Keratinocyte (primary cell): Measurements from ENCODE around the gene NT5DC2. TPM values are rescaled to one million over a fixed set of nuclear protein-coding genes. Genes with fewer than 3 reads are reported as not detected.
A peak's percentile ranks its signal among the peaks of the same experiment; 100 is the strongest.

Experiments
- DNase-seq: peaks from one replicate; pipeline ENCODE4 v3.0.0-alpha.2; 2011; ENCODE audit warnings: low read depth, missing footprints, low spot score
- FAIRE-seq: peaks from 2 replicates; lab custom pipeline; 2011; peaks lifted over from hg19 to GRCh38; lab: Jason Lieb, UNC
- H2AFZ ChIP-seq: 2 replicates; pipeline ENCODE4 v1.6.0; 2012; ENCODE audit warnings: low read length, control low read depth, inconsistent platforms; ENCODE audit not compliant: control insufficient read depth
- H3K27ac ChIP-seq: 2 replicates; pipeline ENCODE4 v1.5.1; 2011; ENCODE audit warnings: low read length; ENCODE audit not compliant: control insufficient read depth, insufficient read depth
- H3K27me3 ChIP-seq: 3 replicates; pipeline ENCODE4 v1.6.0; 2011; ENCODE audit warnings: low read length; ENCODE audit not compliant: control insufficient read depth, insufficient read depth; ENCODE audit errors: extremely low read depth
- H3K36me3 ChIP-seq, 2 experiments: 2 replicates in 1 of 2; 3 replicates in 1 of 2; pipeline ENCODE4 v1.5.1; 2011; ENCODE audit warnings: low read length in 2 of 2, mild to moderate bottlenecking in 1 of 2; ENCODE audit not compliant: control insufficient read depth in 2 of 2, insufficient read depth in 2 of 2; ENCODE audit errors: extremely low read depth in 1 of 2
- H3K4me1 ChIP-seq: 3 replicates; pipeline ENCODE4 v1.5.1; 2011; ENCODE audit warnings: low read length; ENCODE audit not compliant: control insufficient read depth, insufficient read depth; ENCODE audit errors: extremely low read depth
- H3K4me2 ChIP-seq: 3 replicates; pipeline ENCODE4 v1.6.0; 2011; ENCODE audit warnings: low read depth, low read length; ENCODE audit not compliant: control insufficient read depth, insufficient read depth; ENCODE audit errors: extremely low read depth
- H3K4me3 ChIP-seq, 3 experiments: fragments of 200-600 bp in 1 of 3; sonication (generic) in 1 of 3; 2 replicates in 2 of 3; 3 replicates in 1 of 3; pipeline ENCODE4 v1.5.1; 2011 to 2016; ENCODE audit warnings: low read length in 3 of 3, mild to moderate bottlenecking in 3 of 3, control low read depth in 2 of 3, inconsistent platforms in 1 of 3, low read depth in 1 of 3, mixed read lengths in 1 of 3, mixed run types in 1 of 3, moderate library complexity in 1 of 3; ENCODE audit not compliant: control insufficient read depth in 2 of 3, insufficient read depth in 2 of 3; ENCODE audit errors: extremely low read depth in 1 of 3
- H3K79me2 ChIP-seq: 2 replicates; pipeline ENCODE4 v1.6.0; 2012; ENCODE audit warnings: low read length; ENCODE audit not compliant: control insufficient read depth, insufficient read depth
- H3K9ac ChIP-seq: 3 replicates; pipeline ENCODE4 v1.6.0; 2011; ENCODE audit warnings: low read length; ENCODE audit not compliant: control insufficient read depth, insufficient read depth; ENCODE audit errors: extremely low read depth
- H3K9me1 ChIP-seq: 3 replicates; pipeline ENCODE4 v1.6.0; 2011; ENCODE audit warnings: low read length; ENCODE audit not compliant: control insufficient read depth, insufficient read depth; ENCODE audit errors: extremely low read depth
- H3K9me3 ChIP-seq: 2 replicates; pipeline ENCODE4 v1.5.1; 2012; ENCODE audit warnings: low read depth, low read length; ENCODE audit not compliant: control insufficient read depth
- H4K20me1 ChIP-seq: 3 replicates; pipeline ENCODE4 v1.6.0; 2011; ENCODE audit warnings: low read length; ENCODE audit not compliant: control insufficient read depth, insufficient read depth; ENCODE audit errors: extremely low read depth
- EZH2 ChIP-seq: IDR thresholded peaks from one replicate; pipeline ENCODE4 v1.6.1; 2012; ENCODE audit warnings: inconsistent platforms, mild to moderate bottlenecking, low read length, moderate library complexity
- dilution Hi-C: fragments of 300-500 bp; cut with MboI; formaldehyde crosslinking; loops from one replicate; pipeline ENCODE4 v1.7.0; 2020; ENCODE audit warnings: low sequenced_read_pairs; ENCODE audit not compliant: extremely low pct_ligation_motif_present
- polyA plus RNA-seq, 5 experiments: library from polyadenylated mRNA; depleted of rRNA in 3 of 5; stranded (reverse) in 3 of 5; stranded (forward) in 1 of 5; unstranded in 1 of 5; fragments of >200 nt; gene quantifications; 1 replicate in 1 of 5; 2 replicates in 3 of 5; 3 replicates in 1 of 5; pipeline versions ENCODE4 v1.2.1 to v1.2.3, GENCODE V29; 2011 to 2012; ENCODE audit warnings: missing spikeins in 2 of 5, low read depth in 1 of 5, low replicate concordance in 1 of 5
- TF ChIP-seq, protein P1 (sequence below), 3 experiments: IDR thresholded peaks in 1 of 3; conservative IDR thresholded peaks in 1 of 3; optimal IDR thresholded peaks in 1 of 3; 2 replicates in 2 of 3; 3 replicates in 1 of 3; pipeline versions ENCODE3 to v1.5.1; 2011; ENCODE audit warnings: low read length in 3 of 3, mild to moderate bottlenecking in 3 of 3, moderate library complexity in 2 of 3, control low read depth in 1 of 3, inconsistent platforms in 1 of 3; ENCODE audit not compliant: insufficient read depth in 2 of 3; ENCODE audit errors: extremely low read depth in 1 of 3

NT5DC2 gene
- polyA plus RNA-seq, 1 donor (not counting 4 experiments of a cell fraction or from before 2014, with no cell fraction given), result 54.7 TPM

DNA sequence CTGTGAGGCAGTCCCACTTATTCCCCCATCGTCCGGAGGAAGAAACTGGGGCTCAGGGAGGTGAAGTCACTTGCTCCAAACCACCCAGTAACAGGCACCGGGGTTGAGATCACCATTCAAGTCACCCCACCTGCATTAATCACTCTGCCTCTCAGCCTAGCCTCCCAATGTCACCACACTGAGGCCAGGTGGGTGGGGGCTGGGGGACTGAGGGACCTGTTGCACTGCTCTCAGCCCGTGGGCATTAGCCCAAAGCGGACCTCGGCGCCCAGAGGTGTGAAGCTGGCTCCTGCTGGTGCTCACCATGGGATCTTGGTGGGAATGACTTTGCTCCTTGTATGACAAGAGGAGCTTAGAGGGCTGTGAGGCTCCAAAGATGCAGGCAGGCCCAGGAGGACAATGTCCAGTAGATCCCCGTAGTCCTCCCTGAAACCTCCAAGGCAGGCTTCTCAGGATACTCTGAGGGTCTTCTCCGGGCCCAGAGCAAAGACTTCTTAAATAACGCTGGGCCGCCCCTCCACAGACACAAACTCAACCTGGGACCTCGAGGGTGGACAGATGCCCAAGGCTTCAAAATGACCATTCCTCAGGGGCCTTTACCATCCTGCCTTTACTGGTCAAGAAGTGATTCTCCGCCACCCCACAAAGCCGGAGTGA is 1.7 kb downstream of the NT5DC2 start:
- DNase-seq (no peak), FAIRE-seq (no peak)
- peaks cover 29% of the 10 kb centered on the region for H3K4me1 ChIP-seq
- no peak overlapping the region for H3K9ac ChIP-seq
- no peaks in the 10 kb centered on the region for H3K27me3 ChIP-seq
- H3K27ac ChIP-seq, result no peak overlapping the region
- peaks cover 15% of the 10 kb centered on the region for H3K79me2 ChIP-seq
- H3K9me1 ChIP-seq, result no peaks in the 10 kb centered on the region
- H4K20me1 ChIP-seq, result no peaks in the 10 kb centered on the region
- peaks cover 6 to 15% of the 10 kb centered on the region in 2 experiments for H3K36me3 ChIP-seq
- H2AFZ ChIP-seq, result no peak overlapping the region
- H3K4me2 ChIP-seq, result peak overlapping the region; percentile 80
- H3K9me3 ChIP-seq, result no peaks in the 10 kb centered on the region
- TF ChIP-seq, protein P1, sequence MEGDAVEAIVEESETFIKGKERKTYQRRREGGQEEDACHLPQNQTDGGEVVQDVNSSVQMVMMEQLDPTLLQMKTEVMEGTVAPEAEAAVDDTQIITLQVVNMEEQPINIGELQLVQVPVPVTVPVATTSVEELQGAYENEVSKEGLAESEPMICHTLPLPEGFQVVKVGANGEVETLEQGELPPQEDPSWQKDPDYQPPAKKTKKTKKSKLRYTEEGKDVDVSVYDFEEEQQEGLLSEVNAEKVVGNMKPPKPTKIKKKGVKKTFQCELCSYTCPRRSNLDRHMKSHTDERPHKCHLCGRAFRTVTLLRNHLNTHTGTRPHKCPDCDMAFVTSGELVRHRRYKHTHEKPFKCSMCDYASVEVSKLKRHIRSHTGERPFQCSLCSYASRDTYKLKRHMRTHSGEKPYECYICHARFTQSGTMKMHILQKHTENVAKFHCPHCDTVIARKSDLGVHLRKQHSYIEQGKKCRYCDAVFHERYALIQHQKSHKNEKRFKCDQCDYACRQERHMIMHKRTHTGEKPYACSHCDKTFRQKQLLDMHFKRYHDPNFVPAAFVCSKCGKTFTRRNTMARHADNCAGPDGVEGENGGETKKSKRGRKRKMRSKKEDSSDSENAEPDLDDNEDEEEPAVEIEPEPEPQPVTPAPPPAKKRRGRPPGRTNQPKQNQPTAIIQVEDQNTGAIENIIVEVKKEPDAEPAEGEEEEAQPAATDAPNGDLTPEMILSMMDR (optimal IDR thresholded peaks at IDR 0.05 in 1 of 3, IDR thresholded peaks at IDR 0.05 in 1 of 3, conservative IDR thresholded peaks at IDR 0.05 in 1 of 3; ENCODE audit: extremely low read depth in 1 of 3, insufficient read depth in 2 of 3, low read length in 3 of 3), result no peak
- TF ChIP-seq EZH2, result no peak
- dilution Hi-C loops, result no loop called here
- H3K4me3 ChIP-seq, result no peak overlapping the region

DNA sequence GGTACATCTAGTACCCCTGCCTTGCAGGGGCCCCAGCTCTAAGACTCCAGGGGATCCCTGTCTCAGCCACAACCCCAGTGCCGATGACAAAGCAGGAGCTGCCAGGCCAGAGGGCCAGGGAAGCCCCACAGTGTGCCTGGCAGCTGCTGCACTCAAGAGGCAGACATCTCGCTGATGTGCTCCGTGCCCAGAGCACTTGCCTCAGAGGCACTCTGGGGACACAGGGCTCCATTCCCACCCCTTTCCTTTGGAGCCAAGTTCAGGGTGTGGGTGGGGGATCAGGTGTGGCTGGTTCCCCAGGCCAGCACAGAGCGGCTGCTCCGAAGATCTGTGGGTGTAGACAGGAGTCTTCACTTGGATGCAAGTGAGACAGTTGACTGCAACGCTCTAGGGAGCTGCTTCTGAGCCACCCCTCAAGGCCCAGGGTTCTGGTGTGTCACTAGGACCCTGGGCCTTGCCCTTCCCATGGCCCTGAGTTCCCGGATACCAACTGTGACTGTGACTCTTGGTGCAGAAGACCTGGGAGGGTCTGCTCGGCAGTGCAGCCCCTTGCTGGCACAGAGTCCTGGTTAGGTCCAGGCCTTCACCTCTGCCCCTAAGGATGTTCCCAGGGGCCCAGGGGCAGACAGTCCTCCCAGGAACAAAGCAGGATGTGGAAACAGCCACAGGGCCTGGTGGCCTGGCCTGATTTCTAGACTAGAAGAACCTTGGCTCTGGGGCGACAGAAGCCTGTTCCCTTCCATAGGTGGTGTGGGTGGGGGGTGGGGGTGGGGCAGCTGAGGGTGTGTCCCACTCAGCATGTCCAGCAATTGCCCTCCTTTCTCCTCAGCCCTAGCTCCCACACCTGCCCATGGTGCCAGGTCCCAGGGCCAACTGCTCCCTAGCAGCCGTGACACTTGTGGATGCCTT is 2.5 kb downstream of the NT5DC2 start:
- no peak overlapping the region for H3K4me3 ChIP-seq
- no peak overlapping the region for H3K4me2 ChIP-seq
- H3K79me2 ChIP-seq, result peaks cover 11% of the 10 kb centered on the region
- no peak for FAIRE-seq
- dilution Hi-C loops, result no loop called here
- peaks cover 8 to 15% of the 10 kb centered on the region in 2 experiments for H3K36me3 ChIP-seq
- no peak overlapping the region for H3K27ac ChIP-seq
- no peaks in the 10 kb centered on the region for H3K9me3 ChIP-seq
- H3K9me1 ChIP-seq, result no peaks in the 10 kb centered on the region
- H2AFZ ChIP-seq, result no peak overlapping the region
- peaks cover 33% of the 10 kb centered on the region for H3K4me1 ChIP-seq
- no peaks in the 10 kb centered on the region for H3K27me3 ChIP-seq
- no peaks in the 10 kb centered on the region for H4K20me1 ChIP-seq
- no peak overlapping the region for H3K9ac ChIP-seq
- TF ChIP-seq EZH2, result no peak
- TF ChIP-seq, protein P1 (optimal IDR thresholded peaks at IDR 0.05 in 1 of 3, IDR thresholded peaks at IDR 0.05 in 1 of 3, conservative IDR thresholded peaks at IDR 0.05 in 1 of 3; ENCODE audit: extremely low read depth in 1 of 3, insufficient read depth in 2 of 3, low read length in 3 of 3), result no peak
- no peak for DNase-seq
